Left lung (tissue), 10 donors: ENCODE data around the gene DDX24. TPM values are rescaled to one million over a fixed set of nuclear protein-coding genes. Genes with fewer than 3 reads are reported as not detected.
A peak's percentile ranks its signal among the peaks of the same experiment; 100 is the strongest.
"Not testable (repeated sequence)": the region's sequence is repeated elsewhere in the genome, so short reads cannot be mapped to it uniquely, and the experiment has no call there.

ENCODE experiments used
- ATAC-seq: fragments of 200-7000 bp; cut with Tn5 transposase; one replicate; pipeline ENCODE4 v1.9.1; 2020; ENCODE audit warnings: moderate library complexity
- DNase-seq, 4 donors: peaks; one replicate each; pipeline ENCODE4 v3.0.0-alpha.2; 2013 to 2020
- H3K27ac ChIP-seq, 2 donors: fragments of 200-600 bp; sonication (generic) in 1 of 2; one replicate each; pipeline versions ENCODE4 v1.5.0 to v1.8.0; 2020 to 2021
- H3K27me3 ChIP-seq, 2 donors: fragments of 200-600 bp; sonication (generic) in 1 of 2; one replicate each; pipeline versions ENCODE4 v1.5.0 to v1.8.0; 2020 to 2021
- H3K36me3 ChIP-seq, 2 donors: fragments of 200-600 bp; sonication (generic) in 1 of 2; one replicate each; pipeline versions ENCODE4 v1.5.0 to v1.8.0; 2020 to 2021
- H3K4me1 ChIP-seq, 2 donors: fragments of 200-600 bp; one replicate each; pipeline ENCODE4 v1.8.0; 2021
- H3K4me3 ChIP-seq, 2 donors: fragments of 200-600 bp; sonication (generic) in 1 of 2; one replicate each; pipeline versions ENCODE4 v1.5.0 to v1.8.0; 2020 to 2021; ENCODE audit warnings: mild to moderate bottlenecking in 1 of 2
- H3K9me3 ChIP-seq, 2 donors: fragments of 200-600 bp; sonication (generic) in 1 of 2; one replicate each; pipeline versions ENCODE4 v1.5.0 to v1.8.0; 2020 to 2021
- CTCF ChIP-seq, 2 donors: fragments of 200-600 bp; sonication (generic) in 1 of 2; IDR thresholded peaks; one replicate each; pipeline versions ENCODE4 v1.5.0 to v1.8.0; 2021; ENCODE audit warnings: antibody characterized with exemption in 2 of 2
- intact Hi-C, 2 donors: fragments of 100-400 bp; cut with DNase I; formaldehyde crosslinking; loops; one replicate each; pipeline versions ENCODE4 v1.11.2 to v1.14.2; 2022
- polyA plus RNA-seq, 6 donors: library from polyadenylated mRNA; unstranded; fragments of 120-200 nt; gene quantifications; one replicate each; pipeline ENCODE4 v1.2.1, GENCODE V29; 2013; ENCODE audit not compliant: insufficient read length in 6 of 6
- total RNA-seq, 2 donors: library from RNA; stranded (reverse); fragmentation: NEBNext Ultra II Directional; extraction: Animal tissue kit (Norgen Biotek cat#: 25700); gene quantifications; one replicate each; pipeline ENCODE4 v1.2.1, GENCODE V29; 2021
- donor health status: DM: no; HTN: yes; CAD: no.
- donor health status: DM: no; HTN: no; CAD: no.

The DDX24 gene
- total and polyA plus RNA-seq, 8 donors: 127 to 148 (median 139) TPM

GRCh38 chr14:94075008-94075407, 6.0 kb downstream of the DDX24 start:
- ATAC-seq (no peak), DNase-seq (no peak)
- no peaks in the 10 kb centered on the region for H3K27me3 ChIP-seq
- H3K9me3 ChIP-seq: peaks cover 0 to 38% of the 10 kb centered on the region in 2 donors
- no peak for TF ChIP-seq CTCF (IDR thresholded peaks at IDR 0.05)
- no peak overlapping the region for H3K27ac ChIP-seq
- H3K4me1 ChIP-seq: peaks cover 32 to 45% of the 10 kb centered on the region in 2 donors
- H3K36me3 ChIP-seq: peaks cover 0 to 11% of the 10 kb centered on the region in 2 donors
- intact Hi-C loops: no loop called here
- H3K4me3 ChIP-seq: no peak overlapping the region

- no peak overlapping the region for H3K4me3 ChIP-seq
- H3K27ac ChIP-seq: no peak overlapping the region
- no peak for TF ChIP-seq CTCF (IDR thresholded peaks at IDR 0.05)
- intact Hi-C loops: no loop called here
- H3K27me3 ChIP-seq: no peaks in the 10 kb centered on the region
- H3K4me1 ChIP-seq: peaks cover 27 to 40% of the 10 kb centered on the region in 2 donors
- H3K36me3 ChIP-seq: peaks cover 0 to 11% of the 10 kb centered on the region in 2 donors
- H3K9me3 ChIP-seq: peaks cover 0 to 42% of the 10 kb centered on the region in 2 donors
- DNase-seq: no peak
- ATAC-seq: no peak
Measured at GRCh38 chr14:94074534-94074933, 6.5 kb downstream of the DDX24 start.

GRCh38 chr14:94072076-94072475, 8.9 kb downstream of the DDX24 start:
- DNase-seq, ATAC-seq, H3K27ac ChIP-seq, intact Hi-C loops, H3K27me3 ChIP-seq, H3K4me3 ChIP-seq: not testable (repeated sequence)
- H3K9me3 ChIP-seq: peaks cover 0 to 47% of the 10 kb centered on the region in 2 donors
- peaks cover 0 to 11% of the 10 kb centered on the region in 2 donors for H3K36me3 ChIP-seq
- H3K4me1 ChIP-seq: peaks cover 2 to 16% of the 10 kb centered on the region in 2 donors

- intact Hi-C loops: no loop called here
Measured at GRCh38 chr14:94066089-94066676, 14.8 kb downstream of the DDX24 start.

GRCh38 chr14:94062344-94062940, 18.6 kb downstream of the DDX24 start:
- Histone ChIP-seq H3K27ac (peak overlapping the region in 1 of 2 donors; percentile 42), H3K4me3 (no peak overlapping the region), H3K27me3 (no peaks in the 10 kb centered on the region), H3K4me1 (peaks cover 0 to 19% of the 10 kb centered on the region in 2 donors), H3K9me3 (no peaks in the 10 kb centered on the region), H3K36me3 (peaks cover 0 to 51% of the 10 kb centered on the region in 2 donors)
- TF ChIP-seq CTCF (IDR thresholded peaks at IDR 0.05): no peak
- ATAC-seq (no peak), DNase-seq (no peak)
- intact Hi-C loops: no loop called here

More at GRCh38 chr14:94066089-94066676, 14.8 kb downstream of the DDX24 start:
- Histone ChIP-seq H3K9me3 (peaks cover 0 to 16% of the 10 kb centered on the region in 2 donors), H3K27ac (no peak overlapping the region), H3K4me1 (peaks cover 0 to 15% of the 10 kb centered on the region in 2 donors), H3K36me3 (peaks cover 0 to 14% of the 10 kb centered on the region in 2 donors), H3K4me3 (no peak overlapping the region), H3K27me3 (no peaks in the 10 kb centered on the region)
- TF ChIP-seq CTCF (IDR thresholded peaks at IDR 0.05): no peak
- ATAC-seq (peak; percentile 27), DNase-seq (no peak)
